NCI-H2029 treated with DMSO at 0.1 percent for 48 hours (cell line): Measurements from ENCODE around the gene PDYN.

ENCODE experiments used
- DNase-seq: peaks from one replicate; lab custom pipeline; 2025; lab: John Stamatoyannopoulos, UW

The PDYN gene

GRCh38 chr20:1994627-1995026 lies 769 bp upstream of the PDYN start:
- DNase-seq, result no peak

GRCh38 chr20:1992359-1993110 lies 1.3 kb downstream of the PDYN start:
- no peak for DNase-seq

- DNase-seq, result no peak
Observed at GRCh38 chr20:1987826-1988225, 6.0 kb downstream of the PDYN start.

GRCh38 chr20:1983301-1983700 lies 10.6 kb downstream of the PDYN start:
- no peak for DNase-seq

GRCh38 chr20:1982686-1983085 lies 11.2 kb downstream of the PDYN start:
- DNase-seq, result no peak

GRCh38 chr20:1979106-1979778 lies 14.6 kb downstream of the PDYN start:
- DNase-seq, result no peak

- DNase-seq, result no peak
Observed at GRCh38 chr20:1975291-1975690, 18.6 kb downstream of the PDYN start.

- DNase-seq, result no peak
Observed at GRCh38 chr20:1973601-1974440, 20.0 kb downstream of the PDYN start.

GRCh38 chr20:1971893-1972586 lies 21.8 kb downstream of the PDYN start:
- no peak for DNase-seq

GRCh38 chr20:1968964-1969363 lies 24.9 kb downstream of the PDYN start:
- no peak for DNase-seq

- DNase-seq, result peak; percentile 4
Observed at GRCh38 chr20:1965520-1966351, 28.1 kb downstream of the PDYN start.

- no peak for DNase-seq
Observed at GRCh38 chr20:1964659-1965405, 29.0 kb downstream of the PDYN start.

GRCh38 chr20:1964061-1964460 lies 29.8 kb downstream of the PDYN start:
- no peak for DNase-seq

GRCh38 chr20:1961374-1961773 lies 32.5 kb downstream of the PDYN start:
- no peak for DNase-seq

GRCh38 chr20:1959156-1959555 lies 34.7 kb downstream of the PDYN start:
- DNase-seq, result no peak

- no peak for DNase-seq
Observed at GRCh38 chr20:1958426-1958825, 35.4 kb downstream of the PDYN start.

- DNase-seq, result no peak
Observed at GRCh38 chr20:1955217-1955616, 38.6 kb downstream of the PDYN start.

GRCh38 chr20:1953621-1954020 lies 40.2 kb downstream of the PDYN start:
- DNase-seq, result no peak

- peak; percentile 14 for DNase-seq
Observed at GRCh38 chr20:1952737-1953530, 40.9 kb downstream of the PDYN start.
